OCI-LY3 (cell line): ENCODE measurements around the gene NELL2.

Source experiments
- CTCF ChIP-seq: fragments of 200-600, 300-600 bp; sonication (generic); IDR thresholded peaks from 2 replicates; pipeline ENCODE4 v1.5.1; 2014; ENCODE audit warnings: antibody characterized with exemption, low read length, low read depth
- EZH2phosphoT487 ChIP-seq: fragments of 200-600 bp; shearing (Covaris generic); IDR thresholded peaks from 2 replicates; pipeline ENCODE4 v1.6.1; 2018; ENCODE audit warnings: antibody characterized with exemption, mixed run types, low read depth

GRCh38 chr12:44673811-44674210 lies 202.3 kb downstream of the NELL2 start:
- TF ChIP-seq CTCF (no peak), EZH2phosphoT487 (no peak)
